Activated naive CD4-positive, alpha-beta T cell treated with anti-CD3 and anti-CD28 coated beads, Interleukin-2, amount 10 ng/mL, durations not matched to agents 7 days and 5 days (primary cell): ENCODE data around the gene SCP2.
A peak's percentile ranks its signal among the peaks of the same experiment; 100 is the strongest.
"Not testable (repeated sequence)": the region's sequence is repeated elsewhere in the genome, so short reads cannot be mapped to it uniquely, and the experiment has no call there.

ENCODE experiments used
- CTCF ChIA-PET: fragments of 350-600 bp; sonication (Branson Sonifier 250); formaldehyde crosslinking; loops from one replicate; lab custom pipeline; 2021; ENCODE audit warnings: antibody characterized with exemption; lab: Charles Lee
- DNase-seq: peaks from one replicate; pipeline ENCODE4 v3.0.0-alpha.2; 2020
- H3K27ac Mint-ChIP-seq: one replicate; pipeline ENCODE4 v1.8.0; 2021; ENCODE audit warnings: mild to moderate bottlenecking, moderate library complexity, mixed read lengths
- H3K27me3 Mint-ChIP-seq: one replicate; pipeline ENCODE4 v1.8.0; 2021; ENCODE audit warnings: mild to moderate bottlenecking, mixed read lengths
- H3K36me3 Mint-ChIP-seq: one replicate; pipeline ENCODE4 v1.8.0; 2021; ENCODE audit warnings: mixed read lengths
- H3K4me1 Mint-ChIP-seq: one replicate; pipeline ENCODE4 v1.8.0; 2021; ENCODE audit warnings: mixed read lengths
- H3K4me3 Mint-ChIP-seq: one replicate; pipeline ENCODE4 v1.8.0; 2021; ENCODE audit warnings: mild to moderate bottlenecking, moderate library complexity, mixed read lengths
- H3K9me3 Mint-ChIP-seq: one replicate; pipeline ENCODE4 v1.8.0; 2021; ENCODE audit warnings: mixed read lengths

Gene SCP2

DNA sequence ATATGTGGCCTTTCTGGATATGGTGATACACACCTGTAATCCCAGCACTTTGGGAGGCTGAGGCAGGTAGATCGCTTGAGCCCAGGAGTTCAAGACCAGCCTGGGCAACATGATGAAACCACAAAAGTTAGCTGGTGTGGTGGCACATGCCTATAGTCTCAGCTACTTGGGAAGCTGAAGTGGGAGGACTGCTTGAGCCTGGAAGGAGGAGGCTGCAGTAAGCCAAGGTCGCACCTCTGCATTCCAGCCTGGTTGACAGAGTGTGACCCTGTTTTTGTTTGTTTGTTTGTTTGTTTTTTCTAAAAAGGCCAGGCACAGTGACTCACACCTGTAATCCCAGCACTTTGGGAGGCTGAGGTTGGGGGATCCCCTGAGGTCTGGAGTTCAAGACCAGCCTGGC lies 42.2 kb downstream of the SCP2 start:
- DNase-seq, H3K4me1 Mint-ChIP-seq, H3K27ac Mint-ChIP-seq, H3K9me3 Mint-ChIP-seq, CTCF ChIA-PET, H3K36me3 Mint-ChIP-seq, H3K27me3 Mint-ChIP-seq, H3K4me3 Mint-ChIP-seq: not testable (repeated sequence)

DNA sequence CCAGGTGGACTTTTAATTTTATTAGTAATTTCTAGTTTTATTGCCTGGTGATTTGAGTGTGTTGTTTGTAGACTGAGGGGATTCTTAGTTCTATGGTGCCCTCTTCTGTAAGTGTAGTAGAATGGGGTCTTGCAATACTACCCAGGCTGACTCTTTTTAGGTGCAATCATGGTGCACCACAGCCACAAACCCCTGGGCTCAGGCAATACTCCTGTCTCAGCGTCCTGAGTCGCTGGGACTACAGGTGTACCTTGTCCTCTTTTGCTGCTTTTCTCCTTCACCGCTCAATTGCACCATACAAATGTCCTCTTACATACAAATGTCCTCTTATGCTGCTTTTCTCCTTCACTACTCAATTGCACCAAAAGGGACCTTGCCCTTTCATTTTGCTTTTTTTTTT lies 43.1 kb downstream of the SCP2 start:
- no peak overlapping the region for H3K4me3 Mint-ChIP-seq
- H3K27me3 Mint-ChIP-seq, result no peaks in the 10 kb centered on the region
- H3K4me1 Mint-ChIP-seq, result no peaks in the 10 kb centered on the region
- CTCF ChIA-PET, result no interaction called here
- no peak overlapping the region for H3K27ac Mint-ChIP-seq
- no peaks in the 10 kb centered on the region for H3K36me3 Mint-ChIP-seq
- no peak for DNase-seq
- H3K9me3 Mint-ChIP-seq, result no peaks in the 10 kb centered on the region

DNA sequence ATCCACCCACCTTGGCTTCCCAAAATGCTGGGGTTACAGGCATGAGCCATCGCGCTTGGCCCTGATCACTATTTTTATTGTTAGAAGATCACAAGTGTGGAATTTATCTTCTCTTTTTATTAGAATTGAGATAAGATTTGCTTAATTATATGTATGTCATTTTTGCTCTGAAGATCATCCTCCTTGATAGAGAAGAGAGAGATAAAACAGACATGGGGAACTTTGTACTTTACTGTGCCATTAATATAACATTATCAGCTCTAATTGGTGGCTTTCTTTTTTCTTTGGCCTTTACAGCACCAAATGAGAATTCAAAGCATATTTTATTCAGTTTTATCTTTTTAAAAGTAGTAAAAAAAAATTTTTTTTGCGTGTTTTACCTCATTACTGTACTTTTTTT lies 46.8 kb downstream of the SCP2 start:
- Mint-ChIP-seq H3K27ac (no peak overlapping the region), H3K4me3 (no peak overlapping the region), H3K27me3 (no peaks in the 10 kb centered on the region), H3K4me1 (peaks cover 4% of the 10 kb centered on the region), H3K36me3 (peaks cover 5% of the 10 kb centered on the region), H3K9me3 (no peaks in the 10 kb centered on the region)
- CTCF ChIA-PET, result no interaction called here
- no peak for DNase-seq

DNA sequence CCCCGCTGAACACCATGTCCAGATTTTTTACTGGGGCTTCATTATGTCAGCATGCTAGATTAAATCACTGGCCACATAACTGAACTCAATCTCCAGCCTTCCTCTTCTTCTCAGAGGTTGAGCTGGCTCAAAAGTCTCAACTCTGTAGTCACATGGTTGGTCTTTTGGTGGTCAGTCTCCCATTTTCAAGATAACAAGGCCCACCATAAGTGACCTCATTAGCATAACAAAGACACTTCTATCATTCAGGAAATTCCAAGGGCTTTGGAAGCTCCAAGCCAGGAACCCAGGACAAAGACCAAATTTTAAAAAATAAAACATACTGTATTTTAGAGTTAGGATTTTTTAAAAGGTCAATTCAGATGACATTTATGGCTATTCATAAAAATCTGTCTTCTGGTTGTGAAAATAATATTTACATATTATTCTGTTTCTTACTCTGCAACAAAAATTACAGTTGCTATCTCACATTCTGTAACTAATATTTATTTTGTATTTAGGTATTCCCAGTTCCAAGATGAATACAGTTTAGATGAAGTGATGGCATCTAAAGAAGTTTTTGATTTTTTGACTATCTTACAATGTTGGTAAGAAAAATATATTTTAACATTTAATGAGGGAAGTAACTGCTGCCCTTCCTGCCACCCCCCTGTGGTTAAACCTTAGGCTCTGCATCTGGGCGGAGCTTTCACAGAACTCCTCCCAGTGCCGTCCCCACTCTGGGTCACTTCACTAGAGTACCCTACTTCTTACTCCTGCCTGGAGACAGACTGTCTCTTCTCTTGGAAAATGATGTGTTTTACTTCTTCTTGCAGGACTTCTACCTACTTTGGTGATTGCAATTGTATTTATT lies 49.3 kb downstream of the SCP2 start:
- DNase-seq, result no peak
- H3K9me3 Mint-ChIP-seq, result no peaks in the 10 kb centered on the region
- H3K4me3 Mint-ChIP-seq, result no peak overlapping the region
- H3K4me1 Mint-ChIP-seq, result peaks cover 4% of the 10 kb centered on the region
- H3K27ac Mint-ChIP-seq, result no peak overlapping the region
- CTCF ChIA-PET, result interaction anchor here (0.8 kb wide), 1 partner anchor 8 kb away, joined by 3 read pairs; no protein-coding TSS in a partner anchor
- peaks cover 5% of the 10 kb centered on the region for H3K36me3 Mint-ChIP-seq
- no peaks in the 10 kb centered on the region for H3K27me3 Mint-ChIP-seq

DNA sequence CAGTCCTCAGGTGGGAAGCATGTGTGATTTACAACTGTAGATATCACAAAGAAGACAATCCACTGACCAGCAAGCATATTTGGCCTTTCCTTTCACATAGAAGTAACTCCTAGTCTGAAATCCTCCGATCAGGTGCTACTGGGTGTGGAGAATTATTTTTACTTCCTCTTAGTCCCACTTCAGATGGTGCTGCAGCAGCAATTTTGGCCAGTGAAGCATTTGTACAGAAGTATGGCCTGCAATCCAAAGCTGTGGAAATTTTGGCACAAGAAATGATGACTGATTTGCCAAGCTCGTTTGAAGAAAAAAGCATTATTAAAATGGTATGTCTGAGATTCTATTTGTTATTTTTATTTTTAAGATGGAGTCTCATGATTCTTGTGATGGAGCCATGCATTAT lies 51.0 kb downstream of the SCP2 start:
- Mint-ChIP-seq H3K9me3 (peaks cover 3% of the 10 kb centered on the region), H3K27ac (no peak overlapping the region), H3K4me1 (peaks cover 4% of the 10 kb centered on the region), H3K4me3 (no peak overlapping the region), H3K36me3 (peaks cover 12% of the 10 kb centered on the region), H3K27me3 (no peaks in the 10 kb centered on the region)
- CTCF ChIA-PET, result no interaction called here
- no peak for DNase-seq

DNA sequence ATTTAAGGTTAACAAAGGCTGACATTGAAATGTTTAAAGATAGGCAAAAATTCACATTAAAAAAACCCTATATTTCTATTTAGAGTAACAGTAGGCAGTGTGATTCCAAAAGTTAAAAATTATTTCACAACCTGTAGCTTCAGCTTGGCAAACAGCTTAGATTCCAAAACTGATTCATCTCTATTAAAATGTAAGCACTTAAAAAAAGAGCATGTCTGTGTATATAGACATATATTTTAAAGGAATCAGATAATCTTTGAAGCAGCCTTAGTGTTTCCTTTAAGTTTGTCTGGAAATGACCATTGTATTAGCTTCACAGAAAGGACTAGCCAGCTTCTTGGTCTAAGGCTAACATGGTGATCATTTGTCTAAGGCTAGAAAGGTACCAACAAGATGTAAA lies 65.7 kb downstream of the SCP2 start:
- H3K9me3 Mint-ChIP-seq, H3K27ac Mint-ChIP-seq, H3K4me3 Mint-ChIP-seq, H3K27me3 Mint-ChIP-seq, DNase-seq, H3K36me3 Mint-ChIP-seq, CTCF ChIA-PET, H3K4me1 Mint-ChIP-seq: not testable (repeated sequence)

DNA sequence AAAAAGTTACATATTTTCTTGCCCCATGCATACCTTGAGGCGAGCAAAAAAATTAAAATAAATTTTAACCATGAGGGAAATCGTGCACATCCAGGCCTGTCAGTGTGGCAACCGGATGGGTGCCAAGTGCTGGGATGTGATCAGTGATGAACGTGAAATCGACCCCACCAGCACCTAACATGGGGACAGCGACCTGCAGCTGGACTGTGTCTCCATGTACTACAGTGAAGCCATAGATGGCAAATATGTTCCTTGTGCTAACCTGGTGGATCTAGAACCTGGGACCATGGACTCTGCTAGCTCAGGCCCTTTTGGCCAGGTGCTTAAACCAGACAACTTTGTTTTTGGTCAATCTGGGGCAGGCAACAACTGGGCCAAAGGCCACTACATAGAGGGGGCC lies 67.6 kb downstream of the SCP2 start:
- no peak overlapping the region for H3K27ac Mint-ChIP-seq
- no peaks in the 10 kb centered on the region for H3K27me3 Mint-ChIP-seq
- no peaks in the 10 kb centered on the region for H3K9me3 Mint-ChIP-seq
- H3K4me3 Mint-ChIP-seq, result no peak overlapping the region
- peaks cover 3% of the 10 kb centered on the region for H3K36me3 Mint-ChIP-seq
- CTCF ChIA-PET, result no interaction called here
- no peak for DNase-seq
- H3K4me1 Mint-ChIP-seq, result no peaks in the 10 kb centered on the region

DNA sequence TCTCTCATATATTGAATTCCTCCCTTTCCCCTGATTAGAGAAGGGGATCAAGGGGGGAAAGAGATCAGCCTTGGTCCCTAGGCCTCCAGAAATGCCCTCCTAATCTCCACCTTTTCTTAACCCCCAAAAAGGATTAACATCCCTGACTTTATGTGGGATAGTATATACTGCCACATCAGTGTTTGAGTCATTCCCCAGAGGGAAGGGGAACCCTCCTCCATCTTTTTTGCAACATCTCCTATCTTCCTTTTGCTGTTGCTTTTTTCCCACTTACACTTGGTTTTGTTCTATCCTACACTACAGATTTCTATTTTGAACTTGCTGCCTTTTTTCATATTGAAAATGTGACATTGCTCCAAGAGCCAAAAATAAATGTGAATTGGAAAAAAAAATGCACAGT lies 69.6 kb downstream of the SCP2 start:
- Mint-ChIP-seq H3K27ac (no peak overlapping the region), H3K9me3 (no peaks in the 10 kb centered on the region), H3K36me3 (peaks cover 3% of the 10 kb centered on the region), H3K4me3 (no peak overlapping the region), H3K27me3 (no peaks in the 10 kb centered on the region), H3K4me1 (no peaks in the 10 kb centered on the region)
- CTCF ChIA-PET, result interaction anchor here (0.6 kb wide), 1 partner anchor 13 kb away, joined by 3 read pairs; no protein-coding TSS in a partner anchor
- DNase-seq, result no peak

DNA sequence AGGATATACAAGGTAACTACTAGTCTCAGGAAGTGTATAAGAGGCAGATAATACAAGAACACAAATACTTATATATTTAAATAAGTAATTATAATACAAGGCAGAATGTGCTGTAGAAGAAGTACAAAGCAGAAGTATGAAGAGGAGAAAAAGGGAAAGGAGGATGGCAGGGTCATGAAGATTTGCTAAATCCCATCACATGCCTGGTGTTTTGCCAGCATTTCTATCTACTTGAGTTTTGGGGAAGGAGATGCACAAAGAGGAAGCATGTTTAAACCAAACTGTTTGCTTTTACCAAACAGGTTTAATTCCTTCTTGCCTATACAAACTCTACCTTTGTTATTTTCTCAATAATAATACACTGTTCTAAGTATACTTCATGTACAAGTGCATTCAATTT lies 74.1 kb downstream of the SCP2 start:
- H3K4me1 Mint-ChIP-seq, result no peaks in the 10 kb centered on the region
- CTCF ChIA-PET, result no interaction called here
- H3K36me3 Mint-ChIP-seq, result peaks cover 3% of the 10 kb centered on the region

DNA sequence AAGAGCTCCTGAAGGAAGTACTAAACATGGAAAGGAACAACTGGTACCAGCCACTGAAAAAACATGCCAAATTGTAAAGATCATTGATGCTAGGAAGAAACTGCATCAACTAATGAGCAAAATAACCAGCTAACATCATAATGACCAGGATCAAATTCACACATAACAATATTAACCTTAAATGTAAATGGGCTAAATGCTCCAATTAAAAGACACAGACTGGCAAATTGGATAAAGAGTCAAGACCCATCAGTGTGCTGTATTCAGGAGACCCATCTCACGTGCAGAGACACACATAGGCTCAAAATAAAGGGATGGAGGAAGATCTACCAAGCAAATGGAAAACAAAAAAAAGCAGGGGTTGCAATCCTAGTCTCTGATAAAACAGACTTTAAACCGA lies 79.5 kb downstream of the SCP2 start:
- H3K9me3 Mint-ChIP-seq, H3K36me3 Mint-ChIP-seq, H3K27ac Mint-ChIP-seq, DNase-seq, H3K4me3 Mint-ChIP-seq, H3K4me1 Mint-ChIP-seq, H3K27me3 Mint-ChIP-seq, CTCF ChIA-PET: not testable (repeated sequence)

More for the DNA sequence above, 74.1 kb downstream of the SCP2 start:
- H3K27me3 Mint-ChIP-seq, result no peaks in the 10 kb centered on the region
- no peak for DNase-seq
- peaks cover 2% of the 10 kb centered on the region for H3K9me3 Mint-ChIP-seq
- no peak overlapping the region for H3K27ac Mint-ChIP-seq
- H3K4me3 Mint-ChIP-seq, result no peak overlapping the region

DNA sequence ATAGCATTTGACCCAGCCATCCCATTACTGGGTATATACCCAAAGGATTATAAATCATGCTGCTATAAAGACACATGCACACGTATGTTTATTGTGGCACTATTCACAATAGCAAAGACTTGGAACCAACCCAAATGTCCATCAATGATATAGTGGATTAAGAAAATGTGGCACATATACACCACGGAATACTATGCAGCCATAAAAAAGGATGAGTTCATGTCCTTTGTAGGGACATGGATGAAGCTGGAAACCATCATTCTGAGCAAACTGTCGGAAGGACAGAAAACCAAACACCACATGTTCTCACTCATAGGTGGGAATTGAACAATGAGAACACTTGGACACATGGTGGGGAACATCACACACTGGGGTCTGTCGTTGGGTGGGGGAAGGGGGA lies 83.2 kb downstream of the SCP2 start:
- not testable (repeated sequence) for DNase-seq, H3K36me3 Mint-ChIP-seq, H3K27me3 Mint-ChIP-seq, H3K4me3 Mint-ChIP-seq, H3K27ac Mint-ChIP-seq, H3K9me3 Mint-ChIP-seq
- CTCF ChIA-PET, result interaction anchor here (0.7 kb wide), 1 partner anchor 14 kb away, joined by 3 read pairs; no protein-coding TSS in a partner anchor
- H3K4me1 Mint-ChIP-seq, result peaks cover 10% of the 10 kb centered on the region

DNA sequence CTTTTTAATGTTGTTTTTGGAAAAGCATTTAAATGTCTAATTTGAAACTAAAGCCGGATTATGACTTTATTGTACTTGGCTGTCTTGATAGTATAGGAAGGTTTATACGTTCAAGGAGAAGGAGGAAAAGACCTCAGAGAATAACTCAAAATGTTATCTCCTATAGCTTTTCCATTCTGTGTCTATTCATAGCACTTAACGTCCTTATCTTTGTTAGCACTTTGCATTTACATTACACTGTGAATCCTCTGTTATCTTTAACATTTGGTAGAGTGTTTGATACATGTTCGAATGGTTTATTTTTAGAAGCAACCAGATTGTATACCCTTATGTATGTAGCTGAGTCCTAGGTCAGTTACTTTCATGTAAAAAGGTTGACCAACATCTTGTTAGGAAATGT lies 84.1 kb downstream of the SCP2 start:
- Mint-ChIP-seq H3K27me3 (no peaks in the 10 kb centered on the region), H3K4me3 (no peak overlapping the region), H3K9me3 (no peaks in the 10 kb centered on the region), H3K27ac (no peak overlapping the region), H3K4me1 (peaks cover 19% of the 10 kb centered on the region), H3K36me3 (peaks cover 11% of the 10 kb centered on the region)
- no peak for DNase-seq
- CTCF ChIA-PET, result no interaction called here

DNA sequence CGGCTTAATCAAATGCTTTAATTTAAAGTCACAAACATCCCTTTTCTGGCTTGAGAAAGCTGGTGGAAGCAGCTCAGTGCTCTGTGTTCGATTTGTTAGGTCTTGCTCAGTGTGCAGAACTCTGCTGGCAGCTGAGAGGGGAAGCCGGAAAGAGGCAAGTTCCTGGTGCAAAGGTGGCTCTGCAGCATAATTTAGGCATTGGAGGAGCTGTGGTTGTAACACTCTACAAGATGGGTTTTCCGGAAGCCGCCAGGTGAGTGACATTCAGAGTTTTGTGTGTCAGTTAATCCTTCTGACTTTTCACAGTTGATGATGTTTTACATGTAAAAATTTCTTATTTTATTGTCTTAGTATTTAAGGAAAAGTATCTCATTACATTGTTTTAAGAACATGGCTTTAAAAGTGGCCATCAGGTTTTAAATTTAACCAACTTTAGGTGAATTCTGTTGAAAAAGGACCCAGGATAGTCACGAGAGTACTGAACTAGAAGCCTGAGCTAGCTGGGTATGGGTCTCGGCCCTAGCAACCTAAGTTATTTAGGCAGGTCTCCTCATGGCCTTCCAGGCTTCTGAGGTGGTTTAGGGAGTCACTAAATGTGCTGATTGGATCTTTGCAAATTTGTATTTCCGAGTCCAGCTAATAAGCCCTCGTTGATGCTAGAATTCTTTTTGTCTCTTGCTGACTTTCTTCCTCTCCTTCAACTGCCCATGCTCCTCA lies 87.9 kb downstream of the SCP2 start:
- CTCF ChIA-PET, result interaction anchor here (0.6 to 1.4 kb wide), 3 partner anchors 93 to 589 kb away, joined by 3 to 4 read pairs (median 4); partner anchors contain the start of gene ECHDC2
- H3K27ac Mint-ChIP-seq, result peak overlapping the region; percentile 81
- H3K36me3 Mint-ChIP-seq, result peaks cover 17% of the 10 kb centered on the region
- DNase-seq, result peak; percentile 90
- no peaks in the 10 kb centered on the region for H3K27me3 Mint-ChIP-seq
- peak overlapping the region; percentile 85 for H3K4me3 Mint-ChIP-seq
- no peaks in the 10 kb centered on the region for H3K9me3 Mint-ChIP-seq
- peaks cover 25% of the 10 kb centered on the region for H3K4me1 Mint-ChIP-seq

DNA sequence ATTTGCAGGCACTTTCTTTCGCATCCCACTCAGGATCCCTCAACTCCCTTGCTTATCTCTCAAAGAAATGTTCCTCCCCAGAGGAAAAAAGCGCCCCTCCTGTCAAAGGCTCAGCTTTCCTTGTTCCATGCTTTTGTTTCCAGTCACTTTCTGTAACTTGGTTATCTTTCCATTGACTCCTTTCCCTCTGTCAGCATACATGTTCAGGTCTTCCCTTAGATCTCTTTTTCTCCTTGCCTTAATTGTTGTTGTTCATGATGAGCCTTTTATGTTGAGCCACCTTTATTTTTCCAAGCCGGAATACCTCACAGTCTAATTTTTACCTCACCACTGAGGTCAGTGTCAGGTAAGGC lies 88.4 kb downstream of the SCP2 start:
- DNase-seq, result no peak
- H3K4me3 Mint-ChIP-seq, result peak overlapping the region; percentile 85
- H3K27ac Mint-ChIP-seq, result peak overlapping the region; percentile 81
- CTCF ChIA-PET, result interaction anchor here (0.6 kb wide), 1 partner anchor 589 kb away, joined by 3 read pairs; no protein-coding TSS in a partner anchor
- peaks cover 17% of the 10 kb centered on the region for H3K36me3 Mint-ChIP-seq
- peaks cover 25% of the 10 kb centered on the region for H3K4me1 Mint-ChIP-seq
- no peaks in the 10 kb centered on the region for H3K9me3 Mint-ChIP-seq
- no peaks in the 10 kb centered on the region for H3K27me3 Mint-ChIP-seq

DNA sequence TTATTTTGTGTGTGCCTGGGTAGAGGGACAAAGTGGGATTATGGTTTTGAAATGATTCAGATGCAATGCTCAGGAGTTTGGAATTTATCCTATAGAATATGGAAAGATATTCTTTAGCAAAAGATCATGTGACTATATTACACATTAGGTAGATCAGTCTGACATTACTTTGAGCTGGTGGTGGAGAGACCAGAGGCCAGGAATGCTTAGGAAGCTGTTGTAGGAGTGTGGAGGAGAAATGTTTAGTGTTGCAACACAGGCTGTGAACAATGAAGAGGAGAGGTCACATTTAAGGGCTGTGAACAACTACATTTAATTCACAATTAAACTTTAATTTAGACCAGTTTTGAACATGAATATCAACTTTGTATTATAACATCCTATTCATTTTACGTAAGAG lies 89.6 kb downstream of the SCP2 start:
- H3K27me3 Mint-ChIP-seq, result no peaks in the 10 kb centered on the region
- DNase-seq, result no peak

More for the DNA sequence above, 89.6 kb downstream of the SCP2 start:
- Mint-ChIP-seq H3K4me3 (peak overlapping the region; percentile 21), H3K9me3 (no peaks in the 10 kb centered on the region), H3K27ac (no peak overlapping the region), H3K4me1 (peaks cover 25% of the 10 kb centered on the region), H3K36me3 (peaks cover 17% of the 10 kb centered on the region)
- CTCF ChIA-PET, result no interaction called here
